ENCODE measurements around the gene SNPH.

The SNPH gene

DNA sequence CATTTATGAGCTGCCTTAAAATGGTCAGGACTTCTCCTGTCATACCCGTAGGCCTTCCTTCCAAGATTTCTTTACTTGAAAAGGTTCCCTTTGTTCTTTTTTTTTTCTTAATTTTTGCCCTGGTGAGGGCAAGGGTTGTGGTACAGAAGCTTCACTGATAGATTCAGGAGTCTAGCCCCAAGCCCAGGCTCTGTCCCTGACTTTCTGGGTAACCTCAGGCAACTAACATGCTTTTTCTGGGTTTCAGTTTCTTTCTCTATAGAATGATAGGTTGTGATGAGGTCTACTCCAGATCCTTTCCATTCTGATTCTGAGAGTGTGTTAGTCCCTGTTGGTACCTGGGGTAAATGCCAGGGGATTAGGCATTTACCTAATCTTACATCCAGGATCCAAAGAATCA lies 21.2 kb downstream of the SNPH start:
- TF ChIP-seq SP1 (IDR thresholded peaks at IDR 0.05) (no peak), LEF1 (IDR thresholded peaks at IDR 0.05; ENCODE audit: borderline replicate concordance) (no peak), HDGF (IDR thresholded peaks at IDR 0.05; ENCODE audit: borderline replicate concordance) (no peak), SUZ12 (IDR thresholded peaks at IDR 0.05) (no peak), L3MBTL2 (conservative IDR thresholded peaks at IDR 0.05) (no peak), BHLHE40 (IDR thresholded peaks at IDR 0.05; ENCODE audit: borderline replicate concordance) (no peak), ELF4 (IDR thresholded peaks at IDR 0.05) (no peak), ARNT (IDR thresholded peaks at IDR 0.05) (no peak), FOXM1 (IDR thresholded peaks at IDR 0.05; ENCODE audit: borderline replicate concordance) (no peak), CTBP1 (IDR thresholded peaks at IDR 0.05; ENCODE audit: borderline replicate concordance) (no peak), TARDBP (IDR thresholded peaks at IDR 0.05) (no peak), FOXK2 (IDR thresholded peaks at IDR 0.05) (no peak)
- TF ChIP-seq, protein P1, sequence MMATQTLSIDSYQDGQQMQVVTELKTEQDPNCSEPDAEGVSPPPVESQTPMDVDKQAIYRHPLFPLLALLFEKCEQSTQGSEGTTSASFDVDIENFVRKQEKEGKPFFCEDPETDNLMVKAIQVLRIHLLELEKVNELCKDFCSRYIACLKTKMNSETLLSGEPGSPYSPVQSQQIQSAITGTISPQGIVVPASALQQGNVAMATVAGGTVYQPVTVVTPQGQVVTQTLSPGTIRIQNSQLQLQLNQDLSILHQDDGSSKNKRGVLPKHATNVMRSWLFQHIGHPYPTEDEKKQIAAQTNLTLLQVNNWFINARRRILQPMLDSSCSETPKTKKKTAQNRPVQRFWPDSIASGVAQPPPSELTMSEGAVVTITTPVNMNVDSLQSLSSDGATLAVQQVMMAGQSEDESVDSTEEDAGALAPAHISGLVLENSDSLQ (IDR thresholded peaks at IDR 0.05), result no peak
- ChIA-PET POLR2A (no interaction called here), CTCF (no interaction called here)
- DNase-seq (ENCODE audit: extremely low spot score), result no peak

DNA sequence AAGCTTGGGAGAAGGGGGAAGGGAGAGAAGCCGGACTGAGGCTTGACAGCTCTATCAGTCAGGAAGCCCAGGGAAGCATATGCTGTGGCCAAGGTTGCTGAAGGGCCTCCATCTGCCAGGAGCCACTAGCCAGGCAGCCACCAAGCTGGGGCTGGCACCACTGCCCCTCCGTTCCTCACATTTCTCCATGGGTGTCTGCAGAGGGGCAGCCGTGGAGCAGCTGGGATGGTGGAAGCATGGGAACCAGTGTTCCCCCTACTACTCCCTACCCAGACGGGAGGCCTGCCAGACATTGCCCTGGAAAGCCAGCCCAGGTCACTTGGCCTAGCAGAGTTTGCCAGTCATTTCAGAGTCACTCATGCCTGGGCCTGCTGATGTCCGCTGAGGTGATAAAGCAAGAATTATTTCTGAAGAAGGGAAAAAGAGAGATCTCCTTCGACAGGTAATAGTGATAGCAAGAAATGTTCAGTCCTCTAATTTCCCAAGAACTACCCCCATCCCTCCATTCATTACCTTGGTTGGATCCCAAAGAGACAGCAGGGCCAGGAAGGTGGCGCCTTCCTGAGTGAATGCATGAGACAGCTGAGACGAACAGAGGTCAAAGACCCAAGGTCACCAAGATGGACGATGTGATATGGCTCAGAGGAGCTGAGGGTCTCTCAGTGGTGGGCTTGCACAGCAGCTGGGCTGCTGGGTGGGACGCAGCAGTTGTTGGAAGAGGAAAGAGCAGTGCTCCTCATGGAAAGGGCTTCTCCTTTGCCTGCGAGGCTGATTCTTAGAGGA lies 21.9 kb downstream of the SNPH start:
- no peak for DNase-seq (ENCODE audit: extremely low spot score)
- ChIA-PET CTCF (no interaction called here), POLR2A (no interaction called here)
- no peak for TF ChIP-seq CTBP1 (IDR thresholded peaks at IDR 0.05; ENCODE audit: borderline replicate concordance)
- TF ChIP-seq, protein P1 (IDR thresholded peaks at IDR 0.05), result no peak

DNA sequence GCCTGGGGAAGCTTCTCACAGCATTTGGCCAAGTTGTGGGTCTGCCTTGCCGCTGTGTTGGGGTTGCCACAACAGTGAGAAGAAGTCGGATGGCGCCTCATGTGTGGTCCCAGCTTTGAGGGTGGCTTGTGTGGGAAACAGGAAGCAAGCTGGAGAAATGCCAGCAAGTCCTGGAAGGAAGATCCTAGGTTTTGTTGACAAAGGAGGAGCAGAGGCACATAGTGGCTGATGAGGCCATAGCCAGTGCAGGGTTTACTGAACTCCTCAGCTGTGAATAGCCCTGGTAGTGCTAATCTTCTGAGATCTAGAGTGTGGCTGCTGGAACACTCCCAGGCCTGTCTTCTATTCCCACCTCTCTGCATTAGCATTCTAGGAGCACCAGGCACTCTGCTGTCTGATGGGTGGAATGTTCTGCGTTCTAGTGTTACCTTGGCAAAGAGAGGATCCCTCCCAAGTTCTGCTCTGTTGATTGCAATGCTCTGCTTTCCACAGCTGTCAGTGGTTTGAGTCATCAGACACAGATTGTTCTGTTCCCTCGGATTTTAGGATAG lies 25.2 kb downstream of the SNPH start:
- POLR2A ChIA-PET, result interaction anchor here (1.1 kb wide), 1 partner anchor 25 kb away, joined by 3 read pairs; no protein-coding TSS in a partner anchor
- no peak for TF ChIP-seq HDGF (IDR thresholded peaks at IDR 0.05; ENCODE audit: borderline replicate concordance)
- no peak for TF ChIP-seq BHLHE40 (IDR thresholded peaks at IDR 0.05; ENCODE audit: borderline replicate concordance)
- TF ChIP-seq SP1 (IDR thresholded peaks at IDR 0.05), result no peak
- no peak for TF ChIP-seq ELF4 (IDR thresholded peaks at IDR 0.05)
- no peak for DNase-seq (ENCODE audit: extremely low spot score)
- CTCF ChIA-PET, result interaction anchor here (1.2 kb wide), 1 partner anchor 9 kb away, joined by 3 read pairs; no protein-coding TSS in a partner anchor

DNA sequence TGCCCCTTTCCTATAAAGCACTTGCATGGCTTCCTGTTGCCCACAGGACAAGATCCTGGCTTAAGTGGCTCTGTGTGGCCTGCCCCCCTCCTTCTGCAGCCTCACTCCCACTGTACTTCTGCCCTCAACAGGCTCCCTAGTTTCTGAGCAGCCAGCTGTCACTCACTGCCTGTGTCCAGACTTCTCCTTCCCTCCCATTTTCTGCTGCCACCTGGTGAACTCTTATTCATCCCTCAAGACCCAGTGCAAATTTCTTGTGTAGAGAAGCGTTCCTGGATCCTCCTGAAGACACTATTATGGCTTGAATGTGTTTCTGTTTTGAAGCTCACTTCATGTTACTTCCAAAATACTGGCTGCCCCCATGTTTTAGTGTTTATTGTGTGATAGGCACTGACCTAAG lies 26.5 kb downstream of the SNPH start:
- DNase-seq (ENCODE audit: extremely low spot score), result no peak
- CTCF ChIA-PET, result no interaction called here
- TF ChIP-seq ELF4 (IDR thresholded peaks at IDR 0.05) (no peak), BHLHE40 (IDR thresholded peaks at IDR 0.05; ENCODE audit: borderline replicate concordance) (no peak), ZNF384 (IDR thresholded peaks at IDR 0.05) (no peak), ARNT (IDR thresholded peaks at IDR 0.05) (no peak), SUZ12 (IDR thresholded peaks at IDR 0.05) (no peak)
- POLR2A ChIA-PET, result no interaction called here

DNA sequence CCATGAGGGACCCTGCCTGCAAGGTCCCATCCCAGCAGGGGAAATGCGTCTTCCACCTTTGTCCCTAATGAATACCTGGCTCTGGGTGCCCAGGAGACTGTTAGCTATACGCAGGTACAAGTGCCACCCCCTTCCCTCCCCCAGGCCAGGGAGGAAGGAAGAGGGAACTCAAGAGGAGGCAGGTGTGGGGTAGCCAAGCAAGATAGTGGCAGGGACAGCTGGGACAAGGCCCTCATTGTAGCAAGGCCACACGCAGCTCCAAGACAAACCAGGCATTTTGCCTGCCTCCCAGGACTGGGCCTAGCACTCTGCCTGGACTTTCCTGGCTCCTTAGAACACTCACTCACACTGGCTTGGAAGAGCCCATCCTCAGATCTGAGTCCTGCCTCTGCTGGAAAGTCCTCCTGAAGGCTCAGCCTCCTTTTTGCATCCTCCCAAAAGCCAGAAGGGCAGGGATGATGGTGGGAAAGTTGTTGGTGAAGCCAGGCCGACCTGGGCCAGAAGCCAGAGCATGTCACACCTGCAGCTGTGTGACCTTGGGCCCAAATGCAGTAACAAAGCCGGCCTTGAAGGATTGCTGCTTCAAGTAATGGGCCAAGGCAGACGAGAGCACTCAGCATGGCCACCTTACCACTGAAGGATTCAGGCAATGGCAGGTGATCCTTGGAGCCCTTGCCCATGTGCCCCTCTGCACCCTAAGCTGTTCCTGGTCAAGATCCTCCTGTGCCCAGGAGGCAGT lies 27.7 kb downstream of the SNPH start:
- ChIA-PET POLR2A (no interaction called here), CTCF (no interaction called here)
- no peak for DNase-seq (ENCODE audit: extremely low spot score)
- TF ChIP-seq L3MBTL2 (conservative IDR thresholded peaks at IDR 0.05) (no peak), SUZ12 (IDR thresholded peaks at IDR 0.05) (no peak), TARDBP (IDR thresholded peaks at IDR 0.05) (no peak), BHLHE40 (IDR thresholded peaks at IDR 0.05; ENCODE audit: borderline replicate concordance) (no peak), ELF4 (IDR thresholded peaks at IDR 0.05) (no peak), ZNF384 (IDR thresholded peaks at IDR 0.05) (no peak), CTBP1 (IDR thresholded peaks at IDR 0.05; ENCODE audit: borderline replicate concordance) (no peak), FOXA1 (IDR thresholded peaks at IDR 0.05) (no peak), FOXK2 (IDR thresholded peaks at IDR 0.05) (no peak), FOXM1 (IDR thresholded peaks at IDR 0.05; ENCODE audit: borderline replicate concordance) (no peak), ARNT (IDR thresholded peaks at IDR 0.05) (no peak), LEF1 (IDR thresholded peaks at IDR 0.05; ENCODE audit: borderline replicate concordance) (no peak), HDGF (IDR thresholded peaks at IDR 0.05; ENCODE audit: borderline replicate concordance) (no peak), SP1 (IDR thresholded peaks at IDR 0.05) (no peak)
- TF ChIP-seq, protein P1 (IDR thresholded peaks at IDR 0.05), result no peak

DNA sequence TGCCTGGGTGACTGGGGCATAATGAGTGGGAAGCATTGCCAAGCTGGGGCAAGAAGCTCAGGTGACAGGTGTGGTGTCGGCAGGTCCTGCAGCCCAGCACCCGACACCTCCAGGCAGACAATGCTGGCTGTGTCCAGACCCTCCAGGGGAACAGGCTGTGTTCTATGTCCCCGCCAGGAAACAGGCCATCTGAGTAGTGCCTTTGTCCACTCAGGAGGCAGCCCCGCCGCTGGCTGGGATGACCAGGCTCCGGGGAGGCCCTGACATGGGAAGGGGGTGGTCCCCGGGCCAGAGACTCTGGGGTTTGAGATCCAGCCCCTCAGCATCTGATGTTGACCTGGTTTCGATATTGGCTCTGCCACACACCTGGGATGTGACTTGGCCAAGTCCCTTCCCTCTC lies 28.4 kb downstream of the SNPH start:
- CTCF ChIA-PET, result no interaction called here
- no peak for DNase-seq (ENCODE audit: extremely low spot score)
- POLR2A ChIA-PET, result no interaction called here
- no peak for TF ChIP-seq BHLHE40 (IDR thresholded peaks at IDR 0.05; ENCODE audit: borderline replicate concordance)
- no peak for TF ChIP-seq SUZ12 (IDR thresholded peaks at IDR 0.05)
- TF ChIP-seq, protein P1 (IDR thresholded peaks at IDR 0.05), result no peak
- TF ChIP-seq FOXA1 (IDR thresholded peaks at IDR 0.05), result no peak
- no peak for TF ChIP-seq FOXM1 (IDR thresholded peaks at IDR 0.05; ENCODE audit: borderline replicate concordance)
